ENCODE measurements around the gene TNFRSF19.

Gene TNFRSF19

DNA sequence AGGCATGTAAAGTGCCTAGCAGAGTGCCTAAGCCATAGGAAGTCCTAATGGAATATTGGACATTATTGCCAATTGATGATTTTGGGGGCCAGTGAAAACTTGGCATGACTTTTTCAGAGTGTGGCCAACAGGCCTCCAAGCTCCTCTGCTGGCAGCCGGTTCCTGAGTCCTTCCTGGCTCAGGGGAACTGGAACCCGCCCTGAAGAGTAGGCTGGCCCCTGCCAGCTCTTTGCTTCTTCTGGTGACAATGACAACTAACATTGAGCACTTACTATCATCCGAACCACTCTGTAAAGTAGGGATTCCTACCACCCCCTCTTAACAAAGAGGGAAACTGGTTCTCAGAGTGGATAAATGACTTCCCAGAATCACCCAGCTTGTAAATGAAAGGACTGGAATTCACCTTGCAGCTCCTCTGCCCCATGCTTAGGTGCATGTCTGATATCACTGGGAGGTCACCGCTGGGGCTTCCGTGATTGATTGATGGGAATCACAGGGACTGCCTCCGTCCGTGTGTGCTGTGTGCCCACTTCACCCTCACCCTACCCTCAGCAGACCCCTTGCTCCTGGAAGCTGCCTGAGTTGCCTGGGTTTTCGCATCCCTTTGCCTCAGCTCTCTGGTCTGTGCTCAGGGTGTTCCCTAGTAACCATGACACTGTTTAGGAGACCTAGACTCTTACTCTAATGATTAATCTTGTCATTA is 50.6 kb downstream of the TNFRSF19 start:
- DNase-seq (ENCODE audit: low read depth, low spot score) = no peak
- no peak overlapping the region for H3K4me3 ChIP-seq (ENCODE audit: low read length)

DNA sequence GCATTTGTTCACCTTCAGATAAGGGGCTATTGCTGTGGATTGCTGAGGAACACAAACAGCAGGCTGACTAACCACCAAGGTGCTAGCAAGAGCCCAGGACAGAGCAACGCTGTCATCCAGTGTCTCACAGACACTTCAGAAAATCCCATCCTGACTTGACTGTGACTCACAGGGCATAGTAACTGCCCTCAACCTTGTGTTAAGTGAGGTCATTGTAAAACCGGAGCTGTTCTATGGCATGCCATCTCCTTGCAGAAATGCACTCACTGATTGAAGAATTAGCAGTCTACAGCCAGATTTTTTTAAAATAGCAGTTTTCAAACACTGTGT is 51.1 kb downstream of the TNFRSF19 start:
- DNase-seq (ENCODE audit: low read depth, low spot score) = no peak
- no peak overlapping the region for H3K4me3 ChIP-seq (ENCODE audit: low read length)

DNA sequence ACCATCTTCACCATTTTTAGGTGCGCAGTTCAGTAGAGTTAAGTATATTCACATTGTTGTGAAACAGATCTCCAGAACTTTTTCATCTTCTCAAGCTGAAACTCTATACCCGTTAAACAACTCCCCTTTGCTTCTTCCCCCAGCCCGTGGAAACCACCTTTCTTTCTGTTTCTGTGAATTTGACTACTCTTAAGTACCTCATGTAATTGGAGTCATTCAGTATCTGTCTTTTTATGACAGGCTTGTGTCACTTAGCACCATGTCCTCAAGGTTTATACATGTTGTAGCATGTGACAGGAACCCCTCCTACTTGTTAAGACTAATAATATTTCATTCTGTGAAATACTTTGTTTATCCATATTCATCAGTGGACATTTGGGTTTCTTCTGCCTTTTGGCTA is 52.8 kb downstream of the TNFRSF19 start:
- no peak for DNase-seq (ENCODE audit: low read depth, low spot score)

DNA sequence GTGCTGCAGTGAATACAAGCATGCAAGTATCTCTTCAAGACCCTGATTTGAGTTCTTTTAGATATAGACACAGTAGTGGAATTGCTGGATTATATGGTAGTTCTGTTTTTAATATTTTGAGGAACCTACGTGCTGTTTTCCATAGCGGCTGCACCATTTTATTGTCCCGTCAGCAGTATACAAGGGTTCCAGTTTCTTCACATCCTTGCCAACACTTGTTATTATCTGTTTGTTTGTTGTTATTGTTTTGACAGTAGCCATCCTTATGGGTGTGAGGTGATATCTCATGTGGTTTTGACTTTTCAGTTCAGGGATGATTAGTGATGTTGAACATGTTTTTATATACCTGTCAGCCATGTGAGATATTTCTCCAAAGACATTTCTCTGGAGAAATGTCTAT is 53.2 kb downstream of the TNFRSF19 start:
- no peak overlapping the region for H3K4me3 ChIP-seq (ENCODE audit: low read length)
- no peak for DNase-seq (ENCODE audit: low read depth, low spot score)

More for the DNA sequence above, 52.8 kb downstream of the TNFRSF19 start:
- H3K4me3 ChIP-seq (ENCODE audit: low read length) = no peak overlapping the region

DNA sequence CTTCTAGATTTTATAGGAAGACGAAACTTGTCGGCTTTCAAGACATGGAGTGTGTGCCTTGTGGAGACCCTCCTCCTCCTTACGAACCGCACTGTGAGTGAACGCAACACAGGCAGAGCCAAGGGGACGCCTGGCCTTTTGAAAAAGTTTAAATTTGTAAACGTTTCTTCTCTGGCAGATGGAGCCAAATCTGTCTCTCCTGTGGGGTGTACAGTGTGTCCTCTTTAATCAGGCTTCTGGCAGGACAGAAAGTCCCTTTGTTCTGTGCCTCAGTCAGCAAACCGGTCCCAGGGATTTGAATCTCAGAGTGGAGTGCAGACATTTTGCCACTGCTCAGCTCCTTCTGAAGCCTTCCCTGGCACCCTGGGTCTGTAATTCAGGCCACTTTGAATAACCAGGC is 56.5 kb downstream of the TNFRSF19 start:
- DNase-seq (ENCODE audit: low read depth, low spot score) = no peak
- no peak overlapping the region for H3K4me3 ChIP-seq (ENCODE audit: low read length)

DNA sequence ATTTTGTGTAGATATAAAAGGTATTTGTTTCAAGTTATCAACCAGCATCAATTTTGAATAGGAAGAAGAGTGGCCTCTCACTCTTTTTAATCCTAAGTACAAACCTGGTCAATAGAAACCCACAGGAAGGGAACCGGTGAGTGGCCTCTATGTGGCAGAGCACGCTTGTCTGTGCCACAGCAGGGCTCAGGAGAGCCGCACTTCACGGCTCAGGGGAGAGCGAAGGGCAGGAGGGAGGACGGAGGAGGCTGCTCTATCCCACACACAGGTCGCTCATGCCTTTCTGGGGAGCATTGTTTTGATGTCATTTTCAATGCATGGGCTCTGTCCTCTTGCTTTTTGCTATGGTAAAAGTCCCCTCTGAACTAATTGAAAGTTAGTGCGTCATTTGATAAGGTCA is 57.2 kb downstream of the TNFRSF19 start:
- no peak overlapping the region for H3K4me3 ChIP-seq (ENCODE audit: low read length)
- no peak for DNase-seq (ENCODE audit: low read depth, low spot score)

DNA sequence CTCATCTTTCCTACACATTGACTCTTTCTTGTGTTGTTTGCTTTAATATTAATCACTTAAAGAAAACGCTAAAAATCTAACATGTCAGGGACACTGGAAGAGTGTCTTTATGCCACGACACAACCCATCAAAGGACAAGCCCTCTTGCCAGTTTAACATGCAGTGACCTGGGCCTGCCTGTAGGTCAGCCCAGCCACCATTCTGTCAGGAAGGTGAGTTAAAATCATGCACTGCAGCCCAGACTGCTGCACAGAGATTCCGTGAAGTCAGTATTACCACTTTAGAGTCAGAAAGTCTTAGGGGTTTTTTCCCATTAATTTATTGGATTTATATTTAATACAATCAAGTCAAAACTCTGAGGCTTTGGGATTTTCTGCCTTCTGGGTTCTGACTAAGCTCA is 58.0 kb downstream of the TNFRSF19 start:
- no peak overlapping the region for H3K4me3 ChIP-seq (ENCODE audit: low read length)
- DNase-seq (ENCODE audit: low read depth, low spot score) = no peak

DNA sequence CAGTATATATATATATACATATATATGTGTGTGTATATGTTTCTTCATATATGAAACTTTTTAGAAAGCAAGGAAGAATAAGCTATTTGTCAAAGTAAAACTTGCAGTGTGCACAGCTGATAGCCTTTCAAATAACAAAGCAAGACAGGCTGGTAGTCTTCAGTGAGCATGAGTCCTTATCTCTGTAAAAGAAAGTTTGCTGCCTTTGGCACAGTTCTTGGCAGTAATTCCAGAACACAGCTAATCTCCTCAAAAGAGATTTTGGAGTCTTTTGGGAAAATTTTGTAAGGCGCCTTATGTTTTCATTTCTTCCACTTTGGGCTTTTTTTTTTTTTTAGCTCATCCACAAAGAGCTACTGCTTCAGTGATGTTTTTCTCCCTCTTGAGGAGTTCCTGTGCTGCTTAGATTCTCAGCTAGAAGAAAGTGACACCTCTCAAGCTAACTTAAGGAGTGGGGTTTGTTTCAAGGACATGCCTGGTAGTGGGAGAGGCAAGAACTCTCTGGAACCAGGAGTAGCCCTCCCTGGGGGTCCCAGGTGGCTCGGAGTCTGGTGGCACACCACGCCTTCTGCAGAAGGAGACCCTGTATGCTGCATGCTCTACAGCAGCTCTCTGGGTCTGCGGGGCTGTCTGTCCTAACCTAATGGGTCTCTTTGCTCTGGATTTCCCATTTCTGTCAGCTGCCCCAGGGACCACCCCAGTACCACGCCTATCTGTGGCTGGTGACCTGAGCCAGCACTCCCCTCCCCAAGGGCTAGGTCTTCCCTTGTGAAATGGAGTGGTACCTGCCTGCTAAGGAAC is 58.8 kb downstream of the TNFRSF19 start:
- no peak for DNase-seq (ENCODE audit: low read depth, low spot score)
- no peak overlapping the region for H3K4me3 ChIP-seq (ENCODE audit: low read length)

DNA sequence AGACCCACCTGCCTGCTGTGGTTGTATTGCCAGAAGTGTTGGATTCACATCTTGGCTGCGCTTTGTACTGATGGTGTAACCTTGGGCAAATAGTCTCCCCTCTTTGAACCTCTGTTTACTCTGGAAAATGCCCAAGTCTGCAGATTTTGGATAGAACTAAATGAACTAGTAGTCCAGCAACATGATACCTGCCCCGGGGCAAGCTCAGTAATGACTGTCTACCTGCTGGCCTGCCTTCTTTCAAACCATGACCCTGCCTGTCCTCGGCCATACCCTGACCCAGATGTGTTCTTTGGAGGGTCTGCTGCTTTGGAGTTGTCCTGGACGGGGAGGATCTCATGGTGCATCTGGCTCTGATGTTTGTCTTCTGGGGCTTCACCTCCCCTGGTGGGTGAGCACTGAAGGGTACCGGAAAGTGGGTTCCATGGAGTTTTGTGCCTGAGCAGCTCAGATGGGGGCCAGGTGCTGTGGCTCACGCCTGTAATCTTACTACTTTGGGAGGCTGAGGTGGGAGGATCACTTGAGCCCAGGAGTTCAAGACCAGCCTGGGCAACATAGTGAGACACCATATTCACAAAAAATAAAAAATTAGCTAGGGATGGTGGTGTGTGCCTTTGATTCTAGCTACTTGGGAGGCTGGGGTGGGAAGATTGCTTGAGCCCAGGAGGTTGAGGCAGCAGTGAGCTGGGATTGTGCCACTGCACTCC is 59.5 kb downstream of the TNFRSF19 start:
- DNase-seq (ENCODE audit: low read depth, low spot score) = no peak
- no peak overlapping the region for H3K4me3 ChIP-seq (ENCODE audit: low read length)

DNA sequence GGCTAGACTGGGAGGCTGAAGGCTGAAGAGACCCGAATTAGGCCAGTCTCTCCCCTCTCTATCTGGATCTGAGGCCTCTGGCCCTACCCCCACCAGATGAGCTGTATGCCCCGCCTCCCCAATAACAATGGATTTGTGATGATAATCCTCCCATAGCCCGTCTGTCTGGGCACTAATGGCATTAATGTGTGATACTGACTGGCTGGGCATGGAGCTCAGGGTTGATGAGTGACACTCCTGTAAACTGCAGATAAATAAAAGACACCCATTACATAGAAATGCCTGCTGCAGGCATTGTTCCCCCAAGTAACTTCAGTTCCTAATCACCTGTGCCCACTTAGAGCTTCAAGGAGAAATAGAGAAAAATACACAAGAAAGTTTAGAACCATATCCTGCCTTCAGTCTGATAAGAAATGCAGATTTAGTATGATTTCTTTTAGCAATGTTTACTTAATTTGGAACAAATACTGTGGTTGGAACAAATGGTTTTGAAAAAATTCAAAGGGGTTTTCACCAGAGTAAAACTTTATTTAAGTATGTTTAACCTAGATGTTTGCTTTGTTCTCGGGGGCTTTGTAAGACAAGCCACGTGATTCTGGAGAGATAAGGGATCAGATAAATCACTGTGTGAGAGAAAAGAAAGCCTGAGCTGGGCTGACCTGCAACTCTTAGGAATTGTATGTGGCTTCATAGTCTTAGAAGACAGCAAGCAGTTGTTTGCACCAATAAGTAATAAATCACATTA is 60.3 kb downstream of the TNFRSF19 start:
- H3K4me3 ChIP-seq (ENCODE audit: low read length) = no peak overlapping the region
- DNase-seq (ENCODE audit: low read depth, low spot score) = peak; percentile 41

DNA sequence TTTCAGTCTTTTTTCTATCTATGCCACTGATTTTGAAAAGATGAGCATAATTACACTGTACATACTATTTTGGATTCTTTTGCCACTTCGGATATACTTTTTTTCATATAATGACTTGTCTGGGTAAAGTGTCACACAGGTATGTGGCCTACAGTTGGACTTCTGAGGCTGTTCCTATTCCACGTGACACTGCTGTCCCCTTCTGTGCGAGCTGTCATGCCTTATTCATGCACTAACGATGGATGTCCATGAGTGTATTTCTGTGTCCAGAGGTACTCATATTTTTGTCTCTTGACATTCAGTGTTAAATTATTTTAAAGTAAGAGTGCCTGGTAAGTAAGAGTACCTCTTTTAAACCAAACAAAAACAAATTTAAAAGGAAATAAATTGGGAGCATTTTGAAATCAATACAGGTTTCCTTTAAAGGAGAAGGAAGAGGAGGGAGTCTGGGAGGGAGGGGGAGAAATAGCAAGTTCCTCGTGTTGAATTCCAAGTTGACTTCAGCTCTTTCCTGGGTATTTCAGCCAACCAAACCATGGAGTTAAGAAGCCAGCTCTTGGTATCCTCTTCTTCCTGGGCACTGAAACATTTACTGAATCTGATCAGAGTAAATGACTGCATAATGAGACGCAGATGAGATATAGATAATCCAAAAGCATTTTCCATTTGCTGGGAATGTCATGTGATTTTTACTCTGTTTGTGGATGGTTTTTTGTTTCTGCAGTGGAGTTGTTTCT is 61.3 kb downstream of the TNFRSF19 start:
- no peak for DNase-seq (ENCODE audit: low read depth, low spot score)
- no peak overlapping the region for H3K4me3 ChIP-seq (ENCODE audit: low read length)

DNA sequence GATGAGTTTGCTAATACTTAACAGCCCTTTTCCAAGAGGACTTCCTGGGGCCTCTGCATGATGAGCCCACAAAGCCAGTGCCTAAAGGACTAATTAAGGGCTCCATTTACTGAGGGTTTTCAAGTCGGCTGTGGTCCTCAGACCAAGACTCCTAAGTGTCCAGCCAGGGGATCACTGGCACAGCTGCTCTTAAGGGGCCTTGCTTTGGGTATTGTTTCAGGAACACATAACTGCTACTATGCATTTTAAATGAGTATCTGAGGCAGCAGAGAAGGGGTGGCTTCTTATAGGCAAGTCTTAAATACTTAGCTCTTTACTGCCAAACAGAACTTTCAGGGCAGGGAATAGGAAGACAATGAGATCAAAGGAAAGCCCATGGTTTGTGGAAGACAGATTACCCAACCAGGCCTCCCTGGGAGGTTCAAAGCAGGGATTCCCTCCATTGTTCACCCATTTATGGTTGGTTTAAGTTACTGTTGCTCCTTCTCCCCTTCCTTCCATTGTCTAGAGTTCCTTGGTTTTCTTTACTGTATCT is 61.9 kb downstream of the TNFRSF19 start:
- no peak overlapping the region for H3K4me3 ChIP-seq (ENCODE audit: low read length)
- no peak for DNase-seq (ENCODE audit: low read depth, low spot score)

DNA sequence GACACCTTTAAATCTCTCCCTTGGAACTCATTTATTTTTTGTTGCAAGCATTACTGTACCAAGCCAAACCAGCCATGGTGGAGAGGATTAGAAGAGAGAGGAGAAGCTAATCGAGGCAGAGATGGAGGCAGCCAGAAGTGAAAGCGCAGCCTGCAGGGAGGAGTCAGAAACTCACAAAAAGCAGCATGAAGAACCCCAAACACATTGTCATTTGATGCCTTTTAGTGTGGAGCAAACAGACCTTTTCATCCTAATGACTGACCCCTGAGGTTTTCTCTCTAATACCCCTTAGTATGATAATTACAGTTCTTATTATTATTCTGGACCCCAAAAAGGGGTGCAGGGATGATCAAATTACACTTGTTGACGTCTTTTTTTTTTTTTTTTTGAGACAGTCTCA is 62.5 kb downstream of the TNFRSF19 start:
- no peak overlapping the region for H3K4me3 ChIP-seq (ENCODE audit: low read length)
- DNase-seq (ENCODE audit: low read depth, low spot score) = no peak

DNA sequence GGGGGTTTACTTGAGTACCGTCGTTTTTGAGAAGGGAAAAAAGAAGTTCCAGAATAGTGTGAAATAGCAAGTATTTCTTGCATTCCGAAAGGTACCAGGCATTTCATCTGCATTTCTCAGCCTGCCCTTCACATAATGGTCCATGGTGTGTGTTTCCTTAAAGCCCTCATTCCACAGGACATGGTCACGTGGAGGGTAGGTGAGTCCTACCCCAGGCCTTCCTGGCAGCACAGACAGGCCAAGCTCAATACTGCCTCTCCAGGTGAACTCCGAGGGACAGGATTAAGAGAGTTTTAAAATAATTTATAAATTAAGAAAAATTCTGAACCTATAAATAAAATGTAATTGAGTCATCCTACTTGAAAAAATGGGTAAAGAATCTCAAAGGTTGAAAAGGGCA is 64.7 kb downstream of the TNFRSF19 start:
- H3K4me3 ChIP-seq (ENCODE audit: low read length) = no peak overlapping the region
- DNase-seq (ENCODE audit: low read depth, low spot score) = no peak

DNA sequence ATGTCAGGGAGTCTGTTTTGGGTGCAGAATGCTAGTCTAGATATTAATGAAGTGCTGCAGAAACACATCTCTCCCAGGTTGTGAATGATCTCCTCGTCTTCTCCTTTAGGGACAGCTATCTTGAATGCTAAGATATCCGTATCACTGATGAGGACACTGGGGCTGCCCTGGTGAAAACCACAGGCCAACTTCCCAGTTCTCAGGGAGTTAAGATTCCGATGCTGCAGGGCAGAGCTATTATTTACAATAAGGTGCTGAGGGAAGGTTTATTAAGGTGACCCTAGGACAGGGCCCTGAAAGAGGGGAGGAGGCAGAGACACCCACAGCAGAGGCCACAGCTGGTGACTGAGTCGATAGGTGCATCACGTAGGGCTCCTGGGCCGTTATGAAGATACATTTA is 66.1 kb downstream of the TNFRSF19 start:
- H3K4me3 ChIP-seq (ENCODE audit: low read length) = no peak overlapping the region
- no peak for DNase-seq (ENCODE audit: low read depth, low spot score)

DNA sequence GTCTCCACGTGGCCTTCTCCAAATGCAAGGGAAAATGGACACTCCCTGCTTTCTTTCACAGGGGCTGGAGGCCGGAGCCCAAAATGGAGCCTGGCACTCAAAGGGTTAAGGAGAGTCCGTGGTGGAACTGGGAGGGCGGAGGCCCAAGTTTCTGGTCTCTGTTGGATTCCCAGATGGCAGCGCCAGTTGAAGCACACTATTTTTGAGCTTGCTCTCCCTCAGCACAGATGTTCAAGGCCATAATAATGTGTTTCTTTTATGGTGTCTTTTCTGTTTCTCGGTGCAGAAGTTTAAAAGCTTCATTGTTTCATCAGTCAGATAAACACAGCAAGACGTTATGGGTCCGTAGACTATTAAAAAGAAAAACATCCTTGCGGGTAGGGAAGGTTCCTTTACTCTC is 67.6 kb downstream of the TNFRSF19 start:
- H3K4me3 ChIP-seq (ENCODE audit: low read length) = no peak overlapping the region
- DNase-seq (ENCODE audit: low read depth, low spot score) = no peak

DNA sequence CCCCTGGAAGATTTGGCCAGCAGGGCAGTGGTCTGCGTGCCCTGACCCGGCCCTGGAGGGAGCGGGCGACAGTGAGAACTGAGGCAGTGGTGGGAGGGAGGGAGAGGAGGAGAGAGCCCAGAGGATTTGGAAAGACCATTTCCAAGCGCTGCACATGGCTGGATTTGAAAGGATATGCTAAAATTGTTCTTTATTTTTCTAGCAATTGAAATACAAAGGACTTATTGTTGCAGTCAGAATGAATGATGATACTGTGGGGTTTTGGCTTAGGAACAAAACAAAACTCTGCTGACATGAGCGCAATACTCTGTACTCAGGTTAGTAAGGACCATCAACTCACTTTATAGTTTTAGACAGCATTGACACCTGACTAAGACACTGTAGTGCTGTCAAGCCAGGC is 69.5 kb downstream of the TNFRSF19 start:
- DNase-seq (ENCODE audit: low read depth, low spot score) = no peak
- no peak overlapping the region for H3K4me3 ChIP-seq (ENCODE audit: low read length)

DNA sequence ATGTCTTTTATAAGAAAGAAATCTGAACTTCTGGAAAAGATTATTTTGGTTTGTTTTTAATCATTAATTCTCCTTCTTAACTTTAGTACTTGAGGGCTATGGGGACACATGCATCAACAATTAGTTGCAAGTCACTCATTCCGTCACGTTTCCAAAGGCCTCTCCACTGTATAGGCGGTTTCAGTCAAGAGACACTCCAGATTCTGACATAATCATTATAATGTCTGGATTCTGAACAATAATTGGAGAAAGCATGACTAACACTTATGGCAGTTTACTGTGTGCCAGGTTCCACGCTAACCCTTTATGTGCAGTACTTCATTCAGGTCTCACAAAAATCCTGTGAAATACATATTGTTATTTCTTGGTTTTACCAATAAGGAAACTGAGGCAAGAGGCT is 71.9 kb downstream of the TNFRSF19 start:
- DNase-seq (ENCODE audit: low read depth, low spot score) = no peak
- H3K4me3 ChIP-seq (ENCODE audit: low read length) = no peak overlapping the region
